IMR-90 (cell line): ENCODE results near the gene SWAP70.

ENCODE experiments used
- BHLHE40 ChIP-seq: fragments of 150-350 bp; IDR thresholded peaks from 2 replicates; pipeline ENCODE4 v1.6.1; 2016; ENCODE audit warnings: mild to moderate bottlenecking, low read depth, low read length
- CEBPB ChIP-seq: IDR thresholded peaks from 2 replicates; pipeline ENCODE4 v1.6.1; 2012; ENCODE audit warnings: low read depth, low read length, improper control_type of control experiment
- CHD1 ChIP-seq: IDR thresholded peaks from 2 replicates; pipeline ENCODE4 v1.6.1; 2012; ENCODE audit warnings: low read depth, low read length, improper control_type of control experiment
- ELK1 ChIP-seq: fragments of 150-350 bp; IDR thresholded peaks from 2 replicates; pipeline ENCODE4 v1.6.1; 2016; ENCODE audit warnings: low read depth, mild to moderate bottlenecking, low read length, moderate library complexity, borderline replicate concordance
- FOS ChIP-seq: fragments of 150-350 bp; IDR thresholded peaks from 2 replicates; pipeline ENCODE4 v1.6.1; 2016; ENCODE audit warnings: low read depth, low read length
- MAFK ChIP-seq: IDR thresholded peaks from 2 replicates; pipeline ENCODE4 v1.6.1; 2012; ENCODE audit warnings: low read depth, low read length, improper control_type of control experiment
- MAZ ChIP-seq: IDR thresholded peaks from 2 replicates; pipeline ENCODE4 v1.6.1; 2012; ENCODE audit warnings: low read depth, mild to moderate bottlenecking, low read length, improper control_type of control experiment, moderate library complexity, borderline replicate concordance
- MXI1 ChIP-seq: IDR thresholded peaks from 2 replicates; pipeline ENCODE4 v1.6.1; 2012; ENCODE audit warnings: low read depth, mild to moderate bottlenecking, low read length, moderate library complexity, borderline replicate concordance
- POLR2A ChIP-seq: IDR thresholded peaks from 2 replicates; pipeline ENCODE4 v1.6.1; 2012; ENCODE audit warnings: mild to moderate bottlenecking, low read depth, low read length
- RAD21 ChIP-seq: IDR thresholded peaks from 2 replicates; pipeline ENCODE4 v1.6.1; 2012; ENCODE audit warnings: low read length, improper control_type of control experiment
- RFX5 ChIP-seq: IDR thresholded peaks from 2 replicates; pipeline ENCODE4 v1.8.0; 2012; ENCODE audit warnings: low read depth, mild to moderate bottlenecking, low read length, moderate library complexity
- USF2 ChIP-seq: fragments of 150-350 bp; IDR thresholded peaks from 2 replicates; pipeline ENCODE4 v1.6.1; 2017; ENCODE audit warnings: mild to moderate bottlenecking, antibody characterized with exemption, low read length, low read depth
- TF ChIP-seq, protein P1 (sequence below): conservative IDR thresholded peaks from 2 replicates; pipeline ENCODE4 v1.5.1; 2012; ENCODE audit warnings: mild to moderate bottlenecking, low read depth, low read length, improper control_type of control experiment

DNA sequence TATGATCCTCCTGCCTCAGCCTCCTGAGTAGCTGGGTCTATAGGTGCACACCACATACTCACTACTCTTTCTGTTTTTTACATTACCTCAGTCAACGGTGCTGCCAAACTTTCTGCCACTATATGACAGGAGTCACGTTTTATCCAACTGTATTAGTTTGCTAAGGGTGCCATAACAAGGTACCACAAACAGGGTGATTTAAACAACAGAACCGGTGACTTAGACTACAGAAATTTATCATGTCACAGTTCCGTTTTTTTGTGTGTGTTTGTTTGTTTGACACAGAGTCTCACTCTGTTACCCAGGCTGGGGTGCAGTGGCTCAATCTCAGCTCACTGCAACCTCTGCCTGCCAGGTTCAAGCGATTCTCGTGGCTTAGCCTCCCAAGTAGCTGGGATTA, 6.3 kb upstream of the SWAP70 start:
- TF ChIP-seq RFX5, result no peak
- TF ChIP-seq RAD21, result no peak
- TF ChIP-seq, protein P1, sequence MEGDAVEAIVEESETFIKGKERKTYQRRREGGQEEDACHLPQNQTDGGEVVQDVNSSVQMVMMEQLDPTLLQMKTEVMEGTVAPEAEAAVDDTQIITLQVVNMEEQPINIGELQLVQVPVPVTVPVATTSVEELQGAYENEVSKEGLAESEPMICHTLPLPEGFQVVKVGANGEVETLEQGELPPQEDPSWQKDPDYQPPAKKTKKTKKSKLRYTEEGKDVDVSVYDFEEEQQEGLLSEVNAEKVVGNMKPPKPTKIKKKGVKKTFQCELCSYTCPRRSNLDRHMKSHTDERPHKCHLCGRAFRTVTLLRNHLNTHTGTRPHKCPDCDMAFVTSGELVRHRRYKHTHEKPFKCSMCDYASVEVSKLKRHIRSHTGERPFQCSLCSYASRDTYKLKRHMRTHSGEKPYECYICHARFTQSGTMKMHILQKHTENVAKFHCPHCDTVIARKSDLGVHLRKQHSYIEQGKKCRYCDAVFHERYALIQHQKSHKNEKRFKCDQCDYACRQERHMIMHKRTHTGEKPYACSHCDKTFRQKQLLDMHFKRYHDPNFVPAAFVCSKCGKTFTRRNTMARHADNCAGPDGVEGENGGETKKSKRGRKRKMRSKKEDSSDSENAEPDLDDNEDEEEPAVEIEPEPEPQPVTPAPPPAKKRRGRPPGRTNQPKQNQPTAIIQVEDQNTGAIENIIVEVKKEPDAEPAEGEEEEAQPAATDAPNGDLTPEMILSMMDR, result no peak
- TF ChIP-seq MXI1, result no peak
- no peak for TF ChIP-seq MAFK
- no peak for TF ChIP-seq USF2
- TF ChIP-seq FOS, result no peak
- no peak for TF ChIP-seq POLR2A
- TF ChIP-seq ELK1, result no peak
- TF ChIP-seq CEBPB, result no peak
- TF ChIP-seq BHLHE40, result no peak
- no peak for TF ChIP-seq MAZ
- no peak for TF ChIP-seq CHD1
